ENCODE measurements around the gene EIF1AX. TPM values are rescaled to one million over a fixed set of nuclear protein-coding genes. Genes with fewer than 3 reads are reported as not detected.
A peak's percentile ranks its signal among the peaks of the same experiment; 100 is the strongest.
"Not testable (repeated sequence)": the region's sequence is repeated elsewhere in the genome, so short reads cannot be mapped to it uniquely, and the experiment has no call there.

Gene EIF1AX, protein sequence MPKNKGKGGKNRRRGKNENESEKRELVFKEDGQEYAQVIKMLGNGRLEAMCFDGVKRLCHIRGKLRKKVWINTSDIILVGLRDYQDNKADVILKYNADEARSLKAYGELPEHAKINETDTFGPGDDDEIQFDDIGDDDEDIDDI
- 10 to 100 TPM; 74.0 to 74.2 TPM for total RNA-seq
- polyA plus RNA-seq: 100 to 1,000 TPM; 102 to 126 (median 119) TPM
- total RNA-seq: 58.6 to 189 (median 82.7) reads per million in 6 experiments

DNA sequence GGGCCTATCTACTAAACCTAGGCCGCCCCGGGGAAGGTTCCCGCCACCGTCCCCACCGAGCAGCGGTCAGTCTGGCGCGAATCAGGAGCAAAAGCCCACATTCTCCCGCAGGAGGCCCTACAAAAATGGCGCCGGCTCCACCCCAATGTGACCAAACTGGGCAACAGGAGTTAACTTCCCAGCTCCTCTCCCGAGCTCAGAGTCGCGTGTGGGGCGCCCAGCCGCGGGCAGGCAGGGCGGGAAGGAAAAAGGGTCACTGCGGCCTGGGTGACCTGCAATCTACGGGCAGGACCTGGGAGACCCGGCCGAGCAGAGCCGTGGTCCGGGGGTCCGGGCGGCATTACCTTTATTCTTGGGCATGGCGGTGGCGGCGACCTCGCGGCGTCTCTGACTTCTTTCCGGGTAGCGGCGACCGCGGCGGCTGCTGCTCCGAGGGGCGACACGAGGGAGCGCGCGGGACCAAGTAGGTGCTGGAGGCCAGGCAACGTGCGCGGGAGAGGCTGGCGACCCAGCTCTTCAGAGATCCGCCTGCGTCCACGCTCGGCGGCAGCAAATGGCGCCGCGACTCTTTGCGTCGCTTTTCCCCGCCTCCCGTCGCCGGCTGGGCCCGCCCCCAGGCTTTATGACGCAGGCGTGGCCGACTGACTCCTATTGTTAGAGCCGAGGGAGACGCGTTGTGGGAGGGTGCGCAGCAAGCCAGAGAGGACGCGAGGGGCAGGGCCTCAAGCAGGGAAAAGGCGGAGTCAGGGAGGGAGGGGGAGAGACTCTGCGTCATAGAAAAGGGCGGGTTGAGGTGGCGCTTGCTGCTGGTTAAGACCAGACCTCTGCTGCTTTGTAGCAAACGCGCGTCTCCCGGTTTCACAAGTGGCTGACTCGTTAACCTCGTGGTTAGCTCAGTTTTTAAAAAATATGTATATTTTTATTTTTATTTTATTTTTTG, at the start of gene EIF1AX:
TSS of gene EIF1AX (minus strand) at position 558 of the 940 bp plus-strand sequence. CDS start at position 360, 198 bp downstream.
- ATAC-seq (peak; percentile 95 to 96), DNase-seq (peak; percentile 84 to 100 (median 96))

DNA sequence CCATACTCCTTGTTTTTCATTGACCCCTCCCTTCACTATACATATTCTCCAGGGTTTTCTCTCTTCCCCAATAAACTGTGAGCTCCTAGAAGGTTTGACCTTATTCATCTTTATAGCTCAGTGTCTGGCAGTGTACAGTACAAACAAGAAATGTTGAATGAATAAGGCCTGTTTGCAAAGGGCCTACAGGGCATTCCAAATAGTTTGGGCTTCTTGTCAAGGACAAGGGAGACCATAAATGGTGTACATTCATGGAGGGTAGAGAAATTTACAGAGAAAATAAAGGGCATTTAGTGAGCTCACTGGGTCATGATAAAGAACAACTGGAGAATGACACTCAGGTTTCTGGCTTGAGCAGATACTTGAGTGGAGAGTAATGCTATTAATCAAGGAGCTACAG, 47.5 kb upstream of the EIF1AX start:
- Mint-ChIP-seq H3K36me3 (peaks cover 9 to 67% (median 10%) of the 10 kb centered on the region in 3 donors), H3K27ac (peak overlapping the region in 4 of 10 donors; percentile 1 to 78 (median 62)), H3K4me1 (peaks cover 0 to 2% (median 0%) of the 10 kb centered on the region in 4 donors), H3K4me3 (no peak overlapping the region), H3K27me3 (no peaks in the 10 kb centered on the region), H3K9me3 (peaks cover 0 to 3% (median 0%) of the 10 kb centered on the region in 9 donors)
- no peak for DNase-seq
- POLR2A ChIA-PET: no interaction called here
- no peak for ATAC-seq

More for the DNA sequence above, at the start of gene EIF1AX:
- Mint-ChIP-seq H3K4me1 (peaks cover 0 to 26% (median 19%) of the 10 kb centered on the region in 4 donors), H3K4me3 (peak within 1 kb of the TSS; percentile 84 to 95 (median 88)), H3K27me3 (no peaks in the 10 kb centered on the region), H3K9me3 (no peaks in the 10 kb centered on the region), H3K27ac (peak within 1 kb of the TSS; percentile 66 to 98 (median 94)), H3K36me3 (peaks cover 0 to 28% (median 0%) of the 10 kb centered on the region in 3 donors)
- POLR2A ChIA-PET: interaction anchor here (0.6 to 1.0 kb wide), 2 partner anchors 351 to 398 kb away, joined by 3 read pairs; no protein-coding TSS in a partner anchor

DNA sequence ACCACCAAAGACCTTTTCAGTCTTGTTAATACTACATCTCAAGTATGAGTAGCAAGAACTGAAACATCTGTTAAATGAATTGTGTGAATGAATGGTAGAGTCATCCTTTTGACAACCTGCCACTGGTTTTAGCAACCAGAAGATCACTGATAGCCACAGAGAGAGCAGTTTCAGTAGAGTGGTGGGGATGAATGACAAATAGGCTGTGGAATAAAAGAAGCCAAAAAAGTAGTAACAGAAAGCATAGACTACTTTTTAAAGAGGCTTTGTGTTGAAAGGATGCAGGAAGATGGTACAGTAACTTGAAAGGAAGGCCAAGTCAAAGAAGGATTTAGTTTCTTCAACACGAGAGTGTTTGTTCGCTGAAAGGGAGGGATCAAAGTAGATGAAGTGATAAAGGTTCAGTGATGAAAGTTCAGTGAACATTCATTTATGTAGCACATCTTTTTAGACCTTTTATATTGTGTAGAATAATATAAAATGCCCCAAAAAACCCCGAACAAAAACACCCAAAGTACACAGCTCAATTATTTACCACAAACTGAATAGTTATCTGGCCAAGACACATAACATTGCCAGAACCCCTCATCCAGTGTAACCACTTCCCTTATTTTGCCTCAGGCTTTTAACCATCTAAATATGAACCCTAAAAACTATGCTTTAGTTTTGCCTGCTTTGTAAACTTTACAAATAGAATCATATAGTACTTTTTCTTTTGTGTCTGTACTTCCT, 40.1 kb upstream of the EIF1AX start:
- POLR2A ChIA-PET: no interaction called here
- Mint-ChIP-seq H3K9me3 (peaks cover 0 to 3% (median 0%) of the 10 kb centered on the region in 9 donors), H3K4me3 (no peak overlapping the region), H3K27me3 (no peaks in the 10 kb centered on the region), H3K27ac (peak overlapping the region; percentile 2 to 87 (median 76)), H3K4me1 (peaks cover 11 to 18% (median 15%) of the 10 kb centered on the region in 4 donors), H3K36me3 (peaks cover 4 to 68% (median 9%) of the 10 kb centered on the region in 3 donors)
- ATAC-seq: no peak
- DNase-seq: no peak

DNA sequence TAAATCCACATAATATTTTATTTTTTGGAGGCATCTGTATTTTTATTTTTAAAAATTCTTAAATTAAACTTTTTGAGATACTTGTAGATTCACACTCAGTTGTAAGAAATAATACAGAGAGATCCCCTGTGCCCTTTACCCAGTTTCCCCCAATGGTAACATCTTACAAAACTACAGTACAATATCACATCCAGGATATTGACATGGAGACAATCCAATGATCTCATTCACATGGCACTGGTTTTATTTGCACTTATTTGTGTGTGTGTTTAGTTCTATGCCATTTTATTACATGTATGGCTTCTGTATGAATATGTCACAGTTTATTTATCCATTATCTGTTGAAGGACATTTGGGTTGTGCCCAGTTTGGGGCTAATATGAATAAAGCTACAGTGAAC, 35.5 kb upstream of the EIF1AX start:
- Mint-ChIP-seq H3K9me3 (no peaks in the 10 kb centered on the region), H3K27ac (no peak overlapping the region)

DNA sequence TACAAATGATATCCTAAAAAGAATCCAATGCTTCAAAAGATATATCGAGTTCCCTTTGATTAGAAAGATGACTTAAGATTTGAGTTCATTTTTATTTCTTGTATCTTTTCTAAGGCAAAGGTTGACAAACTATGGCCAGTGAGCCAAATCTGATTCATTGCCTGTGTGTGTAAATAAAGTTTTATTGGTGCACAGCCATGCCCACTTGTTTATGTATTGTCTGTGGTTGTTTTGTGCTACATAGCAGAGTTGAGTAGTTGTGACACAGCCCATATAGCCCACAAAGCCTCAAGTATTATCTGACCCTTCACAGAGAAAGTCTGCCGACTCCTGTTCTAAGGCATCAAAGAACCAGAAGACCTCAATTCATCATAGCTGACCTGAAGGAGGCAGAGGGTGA, 32.2 kb upstream of the EIF1AX start:
- H3K4me1 Mint-ChIP-seq: peaks cover 0 to under 1% (median 0%) of the 10 kb centered on the region in 4 donors
- POLR2A ChIA-PET: no interaction called here
- H3K27me3 Mint-ChIP-seq: no peaks in the 10 kb centered on the region
- H3K36me3 Mint-ChIP-seq: peaks cover 0 to 69% (median 1%) of the 10 kb centered on the region in 3 donors
- H3K27ac Mint-ChIP-seq: peak overlapping the region in 1 of 10 donors; percentile 11
- no peaks in the 10 kb centered on the region for H3K9me3 Mint-ChIP-seq
- no peak for ATAC-seq
- no peak overlapping the region for H3K4me3 Mint-ChIP-seq
- DNase-seq: no peak

More for the DNA sequence above, 35.5 kb upstream of the EIF1AX start:
- ATAC-seq (no peak), DNase-seq (no peak)
- POLR2A ChIA-PET: interaction anchor here (0.6 kb wide), 1 partner anchor 43 kb away, joined by 3 read pairs; no protein-coding TSS in a partner anchor
- no peak overlapping the region for H3K4me3 Mint-ChIP-seq
- peaks cover 0 to 67% (median 5%) of the 10 kb centered on the region in 3 donors for H3K36me3 Mint-ChIP-seq
- H3K27me3 Mint-ChIP-seq: no peaks in the 10 kb centered on the region
- peaks cover 9 to 12% (median 9%) of the 10 kb centered on the region in 4 donors for H3K4me1 Mint-ChIP-seq

DNA sequence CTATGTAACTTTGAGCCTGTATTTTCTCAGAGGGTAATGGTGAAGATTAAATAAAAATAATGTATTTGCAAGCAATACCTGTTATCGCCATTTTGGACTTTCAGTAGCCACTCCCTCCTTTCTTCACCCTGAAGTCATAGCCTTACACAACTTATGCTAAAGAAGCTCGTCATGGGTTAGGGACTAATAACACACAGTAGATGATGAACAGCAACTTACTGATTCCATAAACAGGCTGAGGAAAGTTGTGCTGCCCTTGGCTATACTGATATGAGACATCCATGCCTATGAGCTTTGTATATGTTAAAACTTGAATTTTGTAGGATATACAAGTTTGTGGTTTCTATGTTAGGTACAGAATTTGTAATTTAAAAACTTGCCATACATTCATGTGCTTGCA, 31.7 kb upstream of the EIF1AX start:
- H3K9me3 Mint-ChIP-seq: no peaks in the 10 kb centered on the region
- H3K4me1 Mint-ChIP-seq: no peaks in the 10 kb centered on the region
- no peak for DNase-seq
- POLR2A ChIA-PET: no interaction called here
- no peak overlapping the region for H3K4me3 Mint-ChIP-seq
- peak overlapping the region in 2 of 10 donors; percentile 12 to 23 for H3K27ac Mint-ChIP-seq
- peaks cover 0 to 71% (median 1%) of the 10 kb centered on the region in 3 donors for H3K36me3 Mint-ChIP-seq
- H3K27me3 Mint-ChIP-seq: no peaks in the 10 kb centered on the region
- no peak for ATAC-seq

DNA sequence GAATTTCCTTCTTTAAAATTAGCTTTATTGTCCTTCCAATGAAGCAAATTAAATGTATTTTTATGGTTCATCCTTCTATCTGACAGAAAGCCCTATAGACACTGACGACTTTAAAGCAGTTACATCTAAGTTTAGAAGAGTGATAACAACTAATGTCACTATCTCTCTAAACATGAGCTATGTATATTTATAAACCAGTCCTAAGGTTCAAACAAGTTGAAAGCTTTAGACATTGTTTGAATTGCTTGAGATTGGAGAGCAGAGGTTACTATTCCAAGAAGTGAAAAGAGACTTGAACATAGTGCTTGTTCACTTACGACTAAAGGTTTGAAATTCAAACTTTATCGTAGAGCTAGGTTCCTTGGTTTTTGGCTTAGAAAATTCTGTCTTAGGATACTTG, 30.2 kb upstream of the EIF1AX start:
- H3K27me3 Mint-ChIP-seq: no peaks in the 10 kb centered on the region
- DNase-seq (no peak), ATAC-seq (no peak)
- peak overlapping the region in 1 of 10 donors; percentile 13 for H3K27ac Mint-ChIP-seq
- H3K4me3 Mint-ChIP-seq: no peak overlapping the region
- peaks cover 0 to 72% (median 2%) of the 10 kb centered on the region in 3 donors for H3K36me3 Mint-ChIP-seq
- H3K9me3 Mint-ChIP-seq: no peaks in the 10 kb centered on the region
- no peaks in the 10 kb centered on the region for H3K4me1 Mint-ChIP-seq
- POLR2A ChIA-PET: no interaction called here

DNA sequence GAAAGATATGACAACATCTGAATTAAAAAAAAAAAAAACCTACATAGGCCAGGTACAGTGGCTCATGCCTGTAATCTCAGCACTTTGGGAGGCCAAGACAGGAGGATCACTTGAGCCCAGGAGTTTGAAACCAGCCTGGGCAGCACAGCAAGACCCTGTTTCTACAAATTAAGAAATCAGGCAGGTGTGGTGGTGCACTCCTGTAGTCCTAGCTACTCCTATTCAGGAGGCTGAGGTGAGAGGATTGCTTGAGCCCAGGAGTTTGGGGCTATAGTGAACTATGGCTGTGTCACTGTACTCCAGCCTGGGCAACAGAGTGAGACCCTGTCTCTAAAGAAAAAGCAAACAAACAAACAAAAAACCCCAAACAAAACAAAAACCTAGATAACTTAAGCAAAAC, 20.9 kb upstream of the EIF1AX start:
- DNase-seq, H3K27me3 Mint-ChIP-seq, H3K4me3 Mint-ChIP-seq, POLR2A ChIA-PET, H3K4me1 Mint-ChIP-seq, ATAC-seq, H3K9me3 Mint-ChIP-seq, H3K27ac Mint-ChIP-seq: not testable (repeated sequence)
- H3K36me3 Mint-ChIP-seq: peaks cover 3 to 78% (median 5%) of the 10 kb centered on the region in 3 donors

DNA sequence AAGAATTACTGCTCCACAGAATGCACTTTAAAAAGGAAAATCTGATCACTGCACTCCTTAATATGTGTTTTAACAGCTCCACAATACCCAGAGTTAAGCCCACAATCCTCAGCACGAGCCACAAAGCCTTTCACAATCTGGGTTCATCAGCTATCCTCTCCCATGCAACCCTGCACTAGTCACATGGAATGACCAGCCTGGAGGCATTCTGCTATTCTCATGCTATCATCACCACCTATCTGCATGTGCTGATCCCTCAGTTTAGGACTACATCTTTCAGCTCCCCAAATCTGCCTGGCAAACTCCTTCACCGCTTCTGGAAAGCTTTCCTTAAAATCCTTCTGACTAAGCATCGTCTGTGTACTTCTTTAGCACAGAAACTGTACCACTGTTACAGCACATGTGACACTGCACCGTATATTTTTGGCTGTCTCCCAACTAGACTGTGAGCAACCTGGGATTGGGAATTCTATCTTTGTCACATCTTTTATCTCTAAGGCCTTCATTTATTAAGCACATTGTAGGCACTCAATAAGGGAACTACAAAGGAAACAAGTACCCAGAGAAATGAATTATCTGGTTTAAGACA, 18.3 kb upstream of the EIF1AX start:
- no peaks in the 10 kb centered on the region for H3K27me3 Mint-ChIP-seq
- H3K4me3 Mint-ChIP-seq: no peak overlapping the region
- no peak for DNase-seq
- ATAC-seq: no peak
- peak overlapping the region in 4 of 10 donors; percentile 8 to 34 (median 24) for H3K27ac Mint-ChIP-seq
- no peaks in the 10 kb centered on the region for H3K9me3 Mint-ChIP-seq
- peaks cover 0 to 5% (median 0%) of the 10 kb centered on the region in 4 donors for H3K4me1 Mint-ChIP-seq
- POLR2A ChIA-PET: no interaction called here
- H3K36me3 Mint-ChIP-seq: peaks cover 5 to 81% (median 7%) of the 10 kb centered on the region in 3 donors

DNA sequence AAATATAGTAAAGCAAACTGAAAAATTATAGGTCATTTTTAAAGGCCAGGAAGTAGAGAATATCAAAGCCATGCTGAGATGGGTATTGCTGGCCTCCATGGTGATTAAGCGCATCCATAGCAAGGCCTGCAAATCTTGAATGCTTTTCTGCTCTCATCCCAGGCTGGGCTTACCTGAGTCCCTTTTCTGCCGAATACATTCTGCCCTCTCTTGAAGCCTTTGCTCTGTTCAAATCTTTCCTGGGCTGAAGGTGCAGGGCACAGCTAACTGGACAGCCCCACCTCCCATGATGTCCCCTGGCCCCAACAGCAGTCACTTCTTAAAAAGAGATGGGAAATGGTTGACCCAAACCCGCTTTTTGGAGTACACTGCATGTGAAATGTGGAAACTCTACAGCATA, 10.1 kb upstream of the EIF1AX start:
- peaks cover 0 to 59% (median 14%) of the 10 kb centered on the region in 3 donors for H3K36me3 Mint-ChIP-seq
- peak overlapping the region in 1 of 10 donors; percentile 62 for H3K27ac Mint-ChIP-seq
- DNase-seq (no peak), ATAC-seq (no peak)
- H3K4me1 Mint-ChIP-seq: peaks cover 0 to 2% (median 0%) of the 10 kb centered on the region in 4 donors
- no peak overlapping the region for H3K4me3 Mint-ChIP-seq
- no peaks in the 10 kb centered on the region for H3K9me3 Mint-ChIP-seq
- POLR2A ChIA-PET: no interaction called here
- no peaks in the 10 kb centered on the region for H3K27me3 Mint-ChIP-seq

DNA sequence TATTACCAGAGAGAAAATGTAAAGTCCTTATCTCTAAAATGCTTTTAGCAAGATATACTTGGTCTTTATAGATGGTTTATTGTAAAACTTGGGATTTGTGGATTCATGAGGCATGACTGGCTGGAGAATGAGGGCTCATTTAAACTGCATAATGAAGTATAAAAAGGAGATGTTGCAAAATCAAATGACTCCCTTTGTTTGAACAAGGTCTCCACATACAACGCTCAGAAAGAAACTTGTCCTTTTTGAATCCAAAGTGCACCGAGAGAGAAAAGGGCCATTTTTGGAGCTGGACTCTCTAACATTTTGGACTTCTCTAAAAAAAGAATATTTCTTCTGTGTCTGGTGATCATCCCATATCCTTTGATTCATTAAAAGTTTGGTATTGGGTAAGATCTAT, 7.7 kb upstream of the EIF1AX start:
- no peak for DNase-seq
- no peak overlapping the region for H3K27ac Mint-ChIP-seq
- no peak overlapping the region for H3K4me3 Mint-ChIP-seq
- ATAC-seq: no peak
- peaks cover 0 to 38% (median 13%) of the 10 kb centered on the region in 3 donors for H3K36me3 Mint-ChIP-seq
- POLR2A ChIA-PET: no interaction called here
- peaks cover 0 to 4% (median 0%) of the 10 kb centered on the region in 4 donors for H3K4me1 Mint-ChIP-seq
- H3K27me3 Mint-ChIP-seq: no peaks in the 10 kb centered on the region
- no peaks in the 10 kb centered on the region for H3K9me3 Mint-ChIP-seq

DNA sequence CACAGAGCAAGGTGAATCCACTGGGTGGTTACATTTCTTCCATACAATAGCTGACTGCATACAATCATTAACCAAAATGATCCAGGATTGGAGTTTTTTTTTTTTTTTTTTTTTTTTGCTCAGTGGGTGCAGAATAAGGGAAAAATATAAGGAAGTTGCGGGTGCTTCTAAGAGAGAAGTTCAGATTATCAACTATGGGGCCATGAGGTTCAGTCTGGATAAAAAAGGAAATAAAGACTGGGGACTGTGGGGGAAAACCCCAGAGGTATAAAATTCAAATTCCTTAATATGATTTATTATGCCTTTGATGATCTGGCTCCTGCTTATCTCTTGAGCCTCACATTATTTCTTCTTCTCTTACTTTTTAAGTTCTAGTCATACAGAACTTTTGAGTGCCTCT, 5.9 kb upstream of the EIF1AX start:
- H3K4me3 Mint-ChIP-seq: no peak overlapping the region
- no peaks in the 10 kb centered on the region for H3K27me3 Mint-ChIP-seq
- ATAC-seq (no peak), DNase-seq (no peak)
- H3K9me3 Mint-ChIP-seq: no peaks in the 10 kb centered on the region
- POLR2A ChIA-PET: no interaction called here
- H3K4me1 Mint-ChIP-seq: peaks cover 0 to 4% (median 0%) of the 10 kb centered on the region in 4 donors
- H3K27ac Mint-ChIP-seq: peak overlapping the region in 1 of 10 donors; percentile 31
- H3K36me3 Mint-ChIP-seq: peaks cover 0 to 22% (median 10%) of the 10 kb centered on the region in 3 donors

Measured in naive thymus-derived CD8-positive, alpha-beta T cell (primary cell).